Measurements from ENCODE around the gene ADD1.

The ADD1 gene

GRCh38 chr4:2869659-2870058 is 26.0 kb downstream of the ADD1 start:
- Histone ChIP-seq H3K36me3 (ENCODE audit: control insufficient read depth, insufficient read depth, low read length) (no peaks in the 10 kb centered on the region), H3K27me3 (replicated peaks; ENCODE audit: control insufficient read depth, insufficient read depth, low read length) (no peaks in the 10 kb centered on the region), H3K4me3 (replicated peaks; ENCODE audit: low read depth, low read length) (no peak overlapping the region)
- DNase-seq (ENCODE audit: extremely low read depth, insufficient read length), result no peak
- no peak for TF ChIP-seq CTCF (IDR thresholded peaks at IDR 0.05; ENCODE audit: insufficient read depth, low read length, poor library complexity, severe bottlenecking)

- Histone ChIP-seq H3K27me3 (replicated peaks; ENCODE audit: control insufficient read depth, insufficient read depth, low read length) (no peaks in the 10 kb centered on the region), H3K36me3 (ENCODE audit: control insufficient read depth, insufficient read depth, low read length) (no peaks in the 10 kb centered on the region), H3K4me3 (replicated peaks; ENCODE audit: low read depth, low read length) (no peak overlapping the region)
- no peak for DNase-seq (ENCODE audit: extremely low read depth, insufficient read length)
- TF ChIP-seq CTCF (IDR thresholded peaks at IDR 0.05; ENCODE audit: insufficient read depth, low read length, poor library complexity, severe bottlenecking), result no peak
Measured at GRCh38 chr4:2870082-2870481, 26.4 kb downstream of the ADD1 start.

- no peaks in the 10 kb centered on the region for H3K27me3 ChIP-seq (replicated peaks; ENCODE audit: control insufficient read depth, insufficient read depth, low read length)
- H3K4me3 ChIP-seq (replicated peaks; ENCODE audit: low read depth, low read length), result no peak overlapping the region
- no peak for TF ChIP-seq CTCF (IDR thresholded peaks at IDR 0.05; ENCODE audit: insufficient read depth, low read length, poor library complexity, severe bottlenecking)
- H3K36me3 ChIP-seq (ENCODE audit: control insufficient read depth, insufficient read depth, low read length), result 0 out of 2 replicates have a peak, but pooled peaks cover 3% of the 10 kb centered on the region
- DNase-seq (ENCODE audit: extremely low read depth, insufficient read length), result no peak
Measured at GRCh38 chr4:2871466-2871865, 27.8 kb downstream of the ADD1 start.

GRCh38 chr4:2871911-2872310 is 28.3 kb downstream of the ADD1 start:
- Histone ChIP-seq H3K27me3 (replicated peaks; ENCODE audit: control insufficient read depth, insufficient read depth, low read length) (no peaks in the 10 kb centered on the region), H3K36me3 (ENCODE audit: control insufficient read depth, insufficient read depth, low read length) (peaks cover 4% of the 10 kb centered on the region; the same call in 1 of the 2 replicates), H3K4me3 (replicated peaks; ENCODE audit: low read depth, low read length) (no peak overlapping the region)
- no peak for TF ChIP-seq CTCF (IDR thresholded peaks at IDR 0.05; ENCODE audit: insufficient read depth, low read length, poor library complexity, severe bottlenecking)
- DNase-seq (ENCODE audit: extremely low read depth, insufficient read length), result no peak

GRCh38 chr4:2873329-2873728 is 29.7 kb downstream of the ADD1 start:
- no peak for TF ChIP-seq CTCF (IDR thresholded peaks at IDR 0.05; ENCODE audit: insufficient read depth, low read length, poor library complexity, severe bottlenecking)
- no peak for DNase-seq (ENCODE audit: extremely low read depth, insufficient read length)
- Histone ChIP-seq H3K27me3 (replicated peaks; ENCODE audit: control insufficient read depth, insufficient read depth, low read length) (no peaks in the 10 kb centered on the region), H3K36me3 (ENCODE audit: control insufficient read depth, insufficient read depth, low read length) (peaks cover 8% of the 10 kb centered on the region; the same call in 1 of the 2 replicates), H3K4me3 (replicated peaks; ENCODE audit: low read depth, low read length) (no peak overlapping the region)

- TF ChIP-seq CTCF (IDR thresholded peaks at IDR 0.05; ENCODE audit: insufficient read depth, low read length, poor library complexity, severe bottlenecking), result no peak
- no peak for DNase-seq (ENCODE audit: extremely low read depth, insufficient read length)
- Histone ChIP-seq H3K36me3 (ENCODE audit: control insufficient read depth, insufficient read depth, low read length) (peaks cover 12% of the 10 kb centered on the region), H3K4me3 (replicated peaks; ENCODE audit: low read depth, low read length) (no peak overlapping the region), H3K27me3 (replicated peaks; ENCODE audit: control insufficient read depth, insufficient read depth, low read length) (no peaks in the 10 kb centered on the region)
Measured at GRCh38 chr4:2874861-2875260, 31.2 kb downstream of the ADD1 start.
